Osteoblast (primary cell): ENCODE data around the gene SLX4. TPM values are rescaled to one million over a fixed set of nuclear protein-coding genes. Genes with fewer than 3 reads are reported as not detected.

ENCODE experiments used
- DNase-seq: peaks from one replicate; pipeline ENCODE4 v3.0.0; 2011; ENCODE audit warnings: low spot score, mixed read lengths; ENCODE audit not compliant: insufficient read length; ENCODE audit errors: missing footprints
- H2AFZ ChIP-seq: 2 replicates; pipeline ENCODE4 v1.6.0; 2011; ENCODE audit warnings: mild to moderate bottlenecking, low read length
- H3K27ac ChIP-seq: 2 replicates; pipeline ENCODE4 v1.5.1; 2011; ENCODE audit warnings: mild to moderate bottlenecking, low read depth, low read length, moderate library complexity
- H3K27me3 ChIP-seq: 2 replicates; pipeline ENCODE4 v1.6.0; 2012; ENCODE audit warnings: mild to moderate bottlenecking, control low read depth, inconsistent platforms, low read length, moderate library complexity; ENCODE audit not compliant: insufficient read depth
- H3K36me3 ChIP-seq: 2 replicates; pipeline ENCODE4 v1.5.1; 2011; ENCODE audit warnings: mild to moderate bottlenecking, low read length, control low read depth, moderate library complexity; ENCODE audit not compliant: insufficient read depth
- H3K4me1 ChIP-seq: 2 replicates; pipeline ENCODE4 v1.5.1; 2011; ENCODE audit warnings: mild to moderate bottlenecking, low read length, control low read depth, moderate library complexity; ENCODE audit not compliant: insufficient read depth
- H3K4me2 ChIP-seq: 2 replicates; pipeline ENCODE4 v1.6.0; 2011; ENCODE audit warnings: mild to moderate bottlenecking, low read length; ENCODE audit not compliant: insufficient read depth
- H3K4me3 ChIP-seq: fragments of 200-600 bp; sonication (generic); 3 replicates; pipeline ENCODE4 v1.5.1; 2012; ENCODE audit warnings: mild to moderate bottlenecking, low read length, inconsistent platforms; ENCODE audit not compliant: insufficient read depth
- H3K79me2 ChIP-seq: 2 replicates; pipeline ENCODE4 v1.6.0; 2012; ENCODE audit warnings: mild to moderate bottlenecking, low read length, control low read depth, inconsistent platforms; ENCODE audit not compliant: insufficient read depth
- H3K9me3 ChIP-seq: 2 replicates; pipeline ENCODE4 v1.5.1; 2011; ENCODE audit warnings: low read depth, low read length, control low read depth
- H4K20me1 ChIP-seq: 2 replicates; pipeline ENCODE4 v1.6.0; 2012; ENCODE audit warnings: mild to moderate bottlenecking, low read length, control low read depth; ENCODE audit not compliant: insufficient read depth
- CTCF ChIP-seq: IDR thresholded peaks from 2 replicates; pipeline ENCODE4 v1.5.1; 2011; ENCODE audit warnings: mild to moderate bottlenecking, low read depth, low read length, moderate library complexity; ENCODE audit errors: extremely low read depth
- total RNA-seq: library from RNA; depleted of rRNA; stranded (reverse); fragments of >200 nt; gene quantifications from 2 replicates; pipeline ENCODE4 v1.2.3, GENCODE V29; 2012

Gene SLX4
- total RNA-seq, 1 donor = 4.0 TPM

- no peak for TF ChIP-seq CTCF
- Histone ChIP-seq H3K4me3 (no peak overlapping the region), H3K9me3 (no peaks in the 10 kb centered on the region), H2AFZ (no peak overlapping the region), H3K4me2 (no peak overlapping the region), H3K79me2 (peaks cover 21% of the 10 kb centered on the region), H3K4me1 (no peaks in the 10 kb centered on the region), H3K27me3 (no peaks in the 10 kb centered on the region), H4K20me1 (peaks cover 10% of the 10 kb centered on the region), H3K36me3 (no peaks in the 10 kb centered on the region), H3K27ac (no peak overlapping the region)
- no peak for DNase-seq
These were observed 13.9 kb upstream of the SLX4 start for GRCh38 chr16:3625331-3625730.

GRCh38 chr16:3623642-3624041, 12.2 kb upstream of the SLX4 start:
- Histone ChIP-seq H3K4me2 (no peak overlapping the region), H3K4me1 (no peaks in the 10 kb centered on the region), H3K4me3 (no peak overlapping the region), H3K79me2 (peaks cover 16% of the 10 kb centered on the region), H3K27me3 (no peaks in the 10 kb centered on the region), H3K27ac (no peak overlapping the region), H3K9me3 (no peaks in the 10 kb centered on the region), H2AFZ (no peak overlapping the region), H4K20me1 (peaks cover 6% of the 10 kb centered on the region), H3K36me3 (no peaks in the 10 kb centered on the region)
- DNase-seq = no peak
- TF ChIP-seq CTCF = no peak

GRCh38 chr16:3618769-3619141, 7.3 kb upstream of the SLX4 start:
- no peak overlapping the region for H3K4me3 ChIP-seq
- peaks cover 44% of the 10 kb centered on the region for H3K79me2 ChIP-seq
- no peaks in the 10 kb centered on the region for H3K4me1 ChIP-seq
- no peak for TF ChIP-seq CTCF
- no peak overlapping the region for H3K4me2 ChIP-seq
- H3K36me3 ChIP-seq = peaks cover 3% of the 10 kb centered on the region
- no peaks in the 10 kb centered on the region for H3K9me3 ChIP-seq
- H3K27ac ChIP-seq = no peak overlapping the region
- no peak for DNase-seq
- H2AFZ ChIP-seq = no peak overlapping the region
- H3K27me3 ChIP-seq = no peaks in the 10 kb centered on the region
- H4K20me1 ChIP-seq = peaks cover 6% of the 10 kb centered on the region

DNA sequence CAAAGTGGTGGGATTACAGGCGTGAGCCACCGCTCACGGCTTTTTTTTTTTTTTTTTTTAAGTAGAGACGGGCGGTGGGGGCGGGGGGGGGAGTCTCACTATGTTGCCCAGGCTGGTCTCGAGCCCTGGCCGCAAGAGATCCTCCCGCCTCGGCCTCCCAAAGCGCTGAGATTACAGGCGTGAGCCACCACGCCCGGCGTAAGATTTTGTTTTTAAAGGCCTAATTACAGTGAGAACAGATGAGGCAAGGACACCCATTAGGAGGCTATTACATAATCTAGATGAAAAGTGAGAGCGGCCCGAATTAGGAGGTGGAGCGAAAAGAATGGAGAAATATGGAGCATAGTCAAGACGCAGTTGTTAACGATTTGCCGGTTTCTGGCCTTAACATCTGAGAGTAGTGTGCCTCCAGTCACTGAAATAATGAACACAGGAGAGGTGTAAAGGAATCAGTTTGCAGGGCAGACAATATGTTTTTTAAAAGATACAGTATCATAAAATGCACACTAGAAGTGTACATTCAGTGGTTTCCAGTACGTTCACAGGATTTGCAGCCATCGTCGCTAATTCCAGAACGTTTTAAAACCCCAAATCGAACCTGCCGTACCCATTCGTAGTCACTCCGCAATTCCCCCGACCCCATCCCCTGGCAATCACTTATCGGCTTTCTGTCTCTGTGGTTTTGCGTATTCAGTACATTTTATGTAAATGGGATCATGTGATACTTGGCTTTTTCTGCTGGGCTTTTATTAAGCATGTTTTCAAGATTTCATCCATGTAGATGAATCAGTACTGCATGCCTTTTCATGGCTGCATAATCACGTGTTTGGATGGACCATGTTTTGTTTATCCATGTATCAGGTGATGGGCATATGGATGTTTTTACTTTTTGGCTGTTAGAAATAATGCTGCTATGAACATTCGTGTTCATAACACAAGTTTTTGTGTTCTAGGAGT, 1.4 kb upstream of the SLX4 start:
- Histone ChIP-seq H3K9me3 (no peaks in the 10 kb centered on the region), H3K27ac (no peak overlapping the region), H3K4me2 (peak overlapping the region; percentile 93), H3K79me2 (peaks cover 64% of the 10 kb centered on the region), H3K27me3 (no peaks in the 10 kb centered on the region), H4K20me1 (no peaks in the 10 kb centered on the region), H2AFZ (no peak overlapping the region), H3K4me3 (peak overlapping the region; percentile 100), H3K36me3 (peaks cover 9% of the 10 kb centered on the region), H3K4me1 (peaks cover 14% of the 10 kb centered on the region)
- no peak for DNase-seq
- TF ChIP-seq CTCF = no peak
